CD4-positive, alpha-beta T cell treated with Interleukin-17A for 1 hour (primary cell): Measurements from ENCODE around the gene VGLL4.
"Not testable (repeated sequence)": the region's sequence is repeated elsewhere in the genome, so short reads cannot be mapped to it uniquely, and the experiment has no call there.

Experiments used
- DNase-seq: peaks from one replicate; pipeline ENCODE4 v3.0.0-alpha.2; 2020

Gene VGLL4

DNA sequence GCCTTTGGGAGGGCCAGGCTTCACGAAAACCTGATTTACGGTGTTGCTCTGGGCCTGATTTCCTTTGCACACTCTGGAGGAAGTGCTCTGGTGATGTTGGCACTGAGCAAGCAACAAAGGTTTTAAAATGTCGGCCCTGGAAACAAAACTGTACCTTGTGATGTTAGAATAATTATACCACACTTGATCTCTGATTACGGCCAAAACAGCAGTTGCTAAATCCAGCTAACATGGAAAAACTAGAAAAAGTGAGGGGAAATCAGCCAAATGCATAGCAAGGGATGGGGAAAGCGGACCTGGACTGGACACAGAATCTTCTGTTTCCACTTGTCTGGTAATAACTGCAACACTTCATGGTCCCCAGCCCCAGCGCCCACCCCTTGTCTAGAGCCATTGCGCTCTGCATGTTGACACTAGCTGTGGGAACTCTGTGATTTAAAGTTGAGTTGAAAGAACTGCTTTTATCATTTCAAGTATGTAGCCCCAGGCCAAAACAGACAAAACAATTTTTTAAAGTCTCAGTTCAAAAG lies 120.1 kb downstream of the VGLL4 start:
- no peak for DNase-seq

DNA sequence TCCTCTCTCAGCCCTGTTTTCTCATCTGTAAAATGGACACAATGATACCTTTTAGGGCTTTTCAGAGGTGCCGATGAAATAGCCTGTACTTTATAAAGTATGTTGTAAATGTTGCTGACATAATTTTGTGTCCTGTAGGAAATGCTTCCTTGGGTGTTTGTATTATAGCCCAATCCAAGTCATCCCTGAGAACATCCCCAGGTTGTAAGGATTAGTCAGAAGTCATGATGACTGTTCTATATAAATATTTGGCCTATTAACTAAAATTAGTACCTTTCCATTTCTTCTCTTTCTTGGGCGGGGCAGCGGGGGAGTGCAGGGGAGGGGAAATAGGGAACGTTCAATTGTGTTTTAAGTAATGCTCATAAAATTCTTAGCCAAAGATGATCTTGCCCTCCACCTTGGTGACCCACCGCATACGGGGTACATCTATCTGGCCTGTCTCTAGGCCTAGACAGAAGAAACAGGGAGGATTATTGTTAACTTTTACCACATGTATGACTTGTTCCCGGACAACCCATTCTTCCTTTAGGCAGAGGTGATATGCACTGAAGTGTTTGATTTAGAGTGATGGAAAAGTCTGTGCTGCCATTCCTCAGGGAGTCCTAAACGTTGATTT lies 120.7 kb downstream of the VGLL4 start:
- DNase-seq, result no peak

DNA sequence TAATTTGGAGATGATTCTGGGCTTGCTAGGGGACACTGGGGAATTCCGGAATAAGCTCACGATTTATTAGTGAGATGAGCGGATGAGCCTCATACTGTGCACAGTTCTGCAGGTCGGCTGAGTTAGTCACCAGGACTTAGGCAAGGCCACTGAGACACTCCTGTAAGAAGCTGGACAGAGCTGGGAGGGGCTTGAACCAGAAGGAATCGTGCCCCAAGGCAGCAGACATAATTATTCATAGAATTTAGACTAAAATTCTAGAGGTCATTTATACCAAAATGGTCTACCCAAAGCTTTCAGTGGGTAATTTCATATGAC lies 121.4 kb downstream of the VGLL4 start:
- no peak for DNase-seq

DNA sequence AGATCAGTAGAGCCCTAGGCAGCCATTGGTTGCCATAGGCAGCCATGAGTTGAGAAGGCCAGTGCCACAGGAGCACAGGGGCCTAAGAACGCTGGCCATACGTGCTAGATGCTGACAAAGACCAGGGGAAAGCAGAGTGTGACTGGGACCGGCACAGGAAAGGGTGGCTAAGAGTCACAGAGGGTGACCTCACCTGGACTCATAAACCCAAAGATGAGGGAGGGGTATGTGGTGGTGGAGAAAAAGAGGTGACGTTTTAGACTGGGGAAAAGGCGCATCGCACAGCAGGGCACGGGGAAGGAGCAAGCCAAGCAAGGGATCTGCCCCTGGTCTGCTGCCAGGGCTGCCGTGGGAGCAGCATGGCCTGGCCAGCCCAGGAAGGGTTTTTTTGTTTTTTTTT lies 122.5 kb downstream of the VGLL4 start:
- DNase-seq, result no peak

DNA sequence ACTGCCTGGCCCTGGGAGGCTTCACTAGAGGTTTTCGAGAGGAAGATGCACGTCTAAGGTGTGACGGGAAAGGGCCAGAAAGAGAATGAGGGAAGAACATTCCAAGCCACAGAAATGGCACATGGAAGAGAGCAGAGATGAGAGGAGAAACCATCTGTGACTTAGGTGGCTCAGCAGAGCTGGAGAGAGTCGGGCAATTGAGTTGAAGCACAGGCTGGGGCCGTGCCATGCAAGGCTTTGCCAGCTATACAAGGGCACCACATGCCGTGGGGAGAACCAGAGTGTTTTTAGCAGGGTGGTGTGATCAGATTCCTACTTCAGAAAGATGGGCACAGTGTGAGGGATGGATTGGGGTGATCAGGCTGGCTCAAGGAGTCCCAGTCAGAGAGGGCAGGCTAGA lies 126.1 kb downstream of the VGLL4 start:
- no peak for DNase-seq

DNA sequence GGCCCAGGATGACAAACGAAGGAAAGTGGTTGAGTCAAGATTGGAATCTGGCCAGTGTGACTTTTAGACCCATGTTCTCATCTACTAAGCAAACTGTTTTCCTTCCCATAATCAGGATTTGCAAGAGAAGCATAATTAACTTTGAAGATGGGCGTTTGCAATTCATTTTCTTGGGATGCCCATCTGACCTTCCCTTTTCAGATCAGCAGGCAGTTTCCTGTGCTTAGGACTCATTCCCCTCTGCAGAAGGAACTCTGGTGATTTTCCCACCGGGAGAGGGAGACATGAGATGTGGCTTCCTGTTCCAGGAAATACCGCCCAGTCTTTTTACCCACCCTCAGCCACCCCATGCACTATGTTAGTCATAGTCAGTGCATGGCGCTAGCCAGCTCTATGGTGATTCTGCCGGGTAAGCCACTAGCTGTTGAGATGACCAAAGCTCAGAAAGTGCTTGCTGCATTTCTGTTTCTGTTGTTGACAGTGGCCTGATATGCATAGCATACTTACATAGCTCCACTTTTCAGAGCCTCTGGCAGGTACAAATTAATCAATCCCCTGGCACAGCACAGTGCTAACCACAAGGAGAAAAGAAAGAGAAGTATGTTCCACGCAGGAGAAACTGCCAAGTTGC lies 129.4 kb downstream of the VGLL4 start:
- DNase-seq, result no peak

DNA sequence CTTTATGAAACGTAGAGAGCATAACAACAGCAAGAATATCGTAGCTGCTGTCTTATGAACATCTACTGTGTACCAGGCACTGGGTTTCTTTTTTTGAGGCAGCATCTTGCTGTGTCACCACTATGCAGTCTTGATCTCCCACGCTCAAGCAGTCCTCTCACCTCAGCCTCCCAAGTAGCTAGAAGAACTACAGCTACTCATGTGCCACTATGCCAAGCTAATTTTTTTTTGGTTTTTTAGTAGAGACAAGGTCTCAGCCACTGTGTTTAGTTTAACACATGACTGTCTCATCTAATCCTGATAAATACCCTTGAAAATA lies 129.9 kb downstream of the VGLL4 start:
- no peak for DNase-seq

DNA sequence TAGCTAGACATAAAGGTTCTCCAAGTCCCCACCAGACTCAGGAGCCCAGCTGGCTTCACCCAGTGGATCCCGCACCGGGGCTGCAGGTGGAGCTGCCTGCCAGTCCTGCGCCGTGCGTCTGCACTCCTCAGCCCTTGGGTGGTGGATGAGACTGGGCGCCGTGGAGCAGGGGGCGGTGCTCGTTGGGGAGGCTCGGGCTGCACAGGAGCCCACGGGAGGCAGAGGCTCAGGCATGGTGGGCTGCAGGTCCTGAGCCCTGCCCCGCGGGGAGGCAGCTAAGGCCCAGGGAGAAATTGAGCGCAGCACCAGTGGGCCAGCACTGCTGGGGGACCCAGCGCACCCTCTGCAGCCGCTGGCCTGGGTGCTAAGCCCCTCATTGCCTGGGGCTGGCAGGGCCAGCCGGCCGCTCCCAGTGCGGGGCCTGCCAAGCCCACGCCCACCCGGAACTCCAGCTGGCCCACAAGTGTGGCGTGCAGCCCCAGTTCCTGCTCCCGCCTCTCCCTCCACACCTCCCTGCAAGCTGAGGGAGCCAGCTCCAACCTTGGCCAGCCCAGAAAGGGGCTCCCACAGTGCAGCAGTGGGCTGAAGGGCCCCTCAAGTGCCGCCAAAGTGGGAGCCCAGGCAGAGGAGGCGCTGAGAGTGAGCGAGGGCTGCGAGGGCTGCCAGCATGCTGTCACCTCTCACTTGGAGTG lies 130.4 kb downstream of the VGLL4 start:
- DNase-seq, result not testable (repeated sequence)

DNA sequence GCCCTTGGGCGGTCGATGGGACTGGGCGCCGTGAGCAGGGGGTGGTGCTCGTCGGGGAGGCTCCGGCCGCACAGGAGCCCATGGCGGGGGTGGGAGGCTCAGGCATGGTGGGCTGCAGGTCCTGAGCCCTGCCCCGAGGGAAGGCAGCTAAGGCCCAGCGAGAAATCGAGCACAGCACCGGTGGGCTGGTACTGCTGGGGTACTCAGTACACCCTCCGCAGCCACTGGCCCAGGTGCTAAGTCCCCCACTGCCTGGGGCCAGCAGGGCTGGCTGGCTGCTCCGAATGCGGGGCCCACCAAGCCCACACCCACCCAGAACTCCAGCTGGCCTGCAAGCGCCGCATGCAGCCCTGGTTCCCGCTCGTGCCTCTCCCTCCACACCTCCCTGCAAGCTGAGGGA lies 132.1 kb downstream of the VGLL4 start:
- DNase-seq, result not testable (repeated sequence)

DNA sequence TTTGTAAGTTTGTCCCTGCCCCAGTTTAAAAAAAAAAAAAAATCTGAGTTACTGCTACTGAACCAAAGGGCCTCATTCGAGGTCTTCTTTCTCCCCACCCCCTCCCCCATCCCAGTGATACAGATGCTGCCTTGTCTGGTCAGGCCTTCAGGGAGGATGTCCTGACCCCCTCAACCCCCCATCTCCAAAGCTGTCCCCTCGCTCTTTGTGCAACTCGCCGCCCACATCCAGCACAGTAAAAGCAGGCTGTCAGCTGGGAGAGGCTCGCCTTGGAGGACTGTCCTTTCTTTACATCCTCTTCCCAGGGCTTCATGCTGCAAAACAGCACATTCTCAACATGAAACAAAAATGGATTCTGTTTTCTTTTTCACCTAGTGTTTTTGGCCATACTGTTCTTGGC lies 133.4 kb downstream of the VGLL4 start:
- no peak for DNase-seq

DNA sequence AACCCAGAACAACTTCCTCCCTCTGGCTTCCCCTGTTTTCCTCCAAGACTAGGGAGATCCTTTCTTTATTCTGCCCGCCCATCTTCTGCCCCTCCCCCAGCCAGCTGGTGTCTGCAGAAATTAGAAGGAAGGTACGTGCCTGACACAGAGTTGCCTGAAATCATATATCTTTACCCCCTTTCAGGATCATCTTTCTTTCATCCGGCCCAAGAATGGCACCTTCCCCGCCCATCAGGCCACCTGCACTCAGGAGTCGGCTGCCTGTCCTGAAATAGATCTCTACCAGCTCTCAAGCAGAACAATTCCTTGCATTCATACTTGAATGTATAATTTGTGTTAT lies 133.7 kb downstream of the VGLL4 start:
- no peak for DNase-seq

DNA sequence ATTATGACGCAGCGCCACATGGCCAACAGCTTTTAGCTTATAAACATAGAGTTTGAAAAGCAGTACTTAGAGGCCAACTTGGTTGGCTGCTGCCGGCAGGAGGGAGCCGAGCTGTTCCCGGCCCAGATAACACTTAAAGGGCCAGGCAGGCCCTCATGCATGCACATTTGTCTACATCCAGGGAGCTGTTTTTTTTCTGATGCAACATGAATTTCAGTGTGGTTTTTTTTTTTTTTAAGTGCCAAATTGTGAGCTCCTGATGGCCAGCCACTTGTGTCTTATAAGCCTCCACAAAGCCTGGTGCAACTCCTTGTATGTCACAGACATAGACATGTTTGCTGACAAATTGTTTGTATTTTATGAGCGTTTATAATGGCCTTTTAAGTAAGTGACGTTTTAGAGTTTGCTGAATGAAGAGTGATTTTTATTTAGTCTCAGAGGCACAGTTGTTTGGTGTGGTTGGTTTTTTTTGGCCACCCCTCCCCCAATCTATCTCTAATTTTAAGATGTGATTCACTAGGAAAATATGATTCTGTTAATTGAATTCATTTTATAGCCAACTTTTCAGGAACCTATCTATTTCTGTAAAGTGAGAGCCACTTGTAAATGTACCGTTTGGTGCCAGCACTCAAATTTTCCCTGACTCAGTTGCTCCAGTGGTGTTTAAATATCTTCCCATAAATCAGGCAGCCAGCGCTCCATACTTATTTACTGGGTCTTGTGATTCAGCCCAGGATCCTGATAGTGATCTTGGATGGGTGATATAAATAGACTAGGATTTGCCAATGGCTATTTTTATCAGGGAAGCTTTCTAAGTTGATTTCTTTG lies 134.3 kb downstream of the VGLL4 start:
- no peak for DNase-seq

DNA sequence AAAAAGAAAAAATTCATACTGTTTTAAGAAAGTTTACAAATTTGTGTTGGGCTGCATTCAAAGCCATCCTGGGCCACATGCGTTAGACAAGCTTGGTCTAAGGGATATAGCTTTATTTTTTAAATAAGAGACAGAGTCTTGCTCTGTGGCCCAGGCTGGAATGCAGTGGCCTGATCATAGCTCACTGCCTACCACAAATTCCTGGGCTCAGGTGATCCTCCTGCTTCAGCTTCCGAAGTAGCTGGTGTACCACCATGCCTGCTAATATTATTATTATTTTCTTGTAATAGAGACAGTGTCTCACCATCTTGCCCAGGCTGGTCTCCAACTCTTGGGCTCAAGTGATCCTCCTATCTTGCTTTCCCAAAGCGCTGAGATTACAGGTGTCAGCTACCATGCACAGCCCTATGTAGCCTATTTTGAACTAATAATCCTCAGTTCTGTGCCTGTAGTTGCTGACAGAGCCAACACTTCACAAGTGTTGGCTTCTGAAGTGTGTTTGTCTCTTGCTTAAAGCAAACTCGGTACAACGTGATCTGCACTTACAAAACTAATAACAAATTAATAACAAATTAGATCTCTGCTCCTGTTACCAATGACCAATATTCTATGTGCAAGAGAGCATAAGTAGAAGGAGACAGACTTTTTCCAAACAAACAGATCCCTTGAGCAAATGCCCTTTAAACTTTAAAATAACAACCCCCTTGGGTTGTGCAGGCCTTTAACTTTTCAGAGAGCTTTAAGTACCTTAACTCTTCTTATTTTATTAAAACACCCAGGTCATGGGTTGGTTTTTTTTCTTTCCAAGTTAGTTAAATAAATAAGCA lies 135.2 kb downstream of the VGLL4 start:
- no peak for DNase-seq

DNA sequence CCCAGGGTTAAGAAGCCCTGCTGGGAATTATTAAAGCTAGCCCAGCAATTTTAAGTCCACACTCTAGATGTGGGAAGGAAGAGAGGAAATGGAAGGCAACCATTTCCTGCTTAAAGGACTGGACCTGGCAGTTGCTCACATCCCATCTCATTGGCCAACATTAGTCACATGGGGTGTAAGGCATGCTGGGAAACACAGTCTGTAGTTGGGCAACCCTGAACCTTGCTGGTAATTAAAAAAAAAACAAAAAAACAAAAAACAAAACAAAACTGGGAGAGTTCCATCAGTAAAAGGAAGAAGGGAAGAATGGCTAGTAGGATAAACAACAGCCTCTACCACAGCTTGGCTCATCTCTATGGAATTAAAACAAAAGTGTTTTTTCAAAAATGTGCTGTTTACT lies 136.0 kb downstream of the VGLL4 start:
- DNase-seq, result no peak
